NCI-H2029 (cell line): Measurements from ENCODE around the gene TMOD1.
"Not testable (repeated sequence)": the region's sequence is repeated elsewhere in the genome, so short reads cannot be mapped to it uniquely, and the experiment has no call there.

Experiments used
- DNase-seq: peaks from one replicate; lab custom pipeline; 2025; lab: John Stamatoyannopoulos, UW

Gene TMOD1

DNA sequence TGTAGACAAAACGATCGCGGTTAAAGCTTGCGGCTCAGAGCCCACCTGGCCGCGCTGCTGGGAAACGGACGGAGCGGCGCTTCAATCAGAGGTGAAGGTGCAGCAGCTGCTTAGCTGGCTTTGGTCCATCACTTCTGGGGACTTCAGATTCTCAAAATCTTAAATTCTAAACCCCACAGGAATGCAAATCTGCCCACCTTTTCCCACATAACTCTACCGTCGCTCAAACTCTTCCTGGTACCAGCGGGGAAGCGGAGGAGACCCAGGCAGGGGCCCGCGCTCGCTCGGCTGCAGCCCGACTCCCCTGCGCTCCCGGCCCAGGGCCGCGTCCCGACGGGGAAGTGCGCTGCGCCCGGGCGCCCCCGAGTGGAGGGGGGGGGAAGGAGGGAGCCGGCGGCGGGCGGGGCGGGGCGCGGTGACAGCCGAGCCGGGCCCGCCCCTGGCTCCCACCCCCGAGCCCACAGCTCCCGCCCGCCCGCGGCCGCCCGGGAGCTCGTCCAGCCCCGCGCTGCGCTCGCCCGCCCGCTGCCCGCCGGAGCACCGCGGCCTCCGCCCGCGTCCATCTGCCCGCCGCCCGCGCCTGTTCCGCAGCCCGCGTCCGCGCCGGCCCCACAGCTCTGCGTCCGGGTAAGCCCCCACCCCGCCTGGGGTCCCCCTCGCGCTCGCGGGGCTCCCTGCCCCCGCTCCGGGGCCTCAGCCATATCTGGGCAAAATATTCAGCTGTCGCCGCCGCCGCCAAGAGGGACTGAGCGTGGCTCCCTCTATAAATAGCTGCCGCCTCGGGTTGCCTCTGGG is at the start of gene TMOD1:
TSS of gene TMOD1 (plus strand) at position 490 of the 795 bp plus-strand sequence. CDS start 22,523 bp downstream, outside the sequence.
- peak; percentile 64 for DNase-seq

DNA sequence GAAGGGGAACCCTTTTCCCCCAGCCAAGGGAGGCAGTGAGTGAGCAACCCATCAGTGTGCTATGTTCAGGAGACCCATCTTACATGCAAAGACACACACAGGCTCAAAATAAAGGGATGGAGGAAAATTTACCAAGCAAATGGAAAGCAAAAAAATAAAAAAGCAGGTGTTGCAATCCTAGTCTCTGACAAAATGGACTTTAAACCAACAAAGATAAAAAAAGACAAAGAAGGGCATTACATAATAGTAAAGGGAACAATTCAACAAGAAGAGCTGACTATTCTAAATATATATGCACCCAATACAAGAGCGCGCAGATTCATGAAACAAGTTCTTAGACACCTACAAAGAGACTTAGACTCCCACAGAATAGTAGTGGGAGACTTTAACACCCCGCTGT is 47.9 kb upstream of the TMOD1 start:
- not testable (repeated sequence) for DNase-seq

DNA sequence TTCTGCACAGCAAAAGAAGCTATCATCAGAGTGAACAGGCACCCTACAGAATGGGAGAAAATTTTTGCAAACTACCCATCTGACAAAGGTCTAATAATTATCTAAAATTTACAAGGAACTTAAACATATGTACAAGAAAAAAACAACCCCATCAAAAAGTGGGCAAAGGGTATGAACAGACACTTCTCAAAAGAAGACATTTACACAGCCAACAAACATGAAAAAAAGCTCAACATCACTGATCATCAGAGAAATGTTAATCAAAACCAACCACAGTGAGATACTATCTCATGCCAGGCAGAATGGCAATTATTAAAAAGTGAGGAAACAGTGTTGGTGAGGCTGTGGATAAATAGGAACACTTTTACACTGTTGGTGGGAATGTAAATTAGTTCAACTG is 44.6 kb upstream of the TMOD1 start:
- not testable (repeated sequence) for DNase-seq

DNA sequence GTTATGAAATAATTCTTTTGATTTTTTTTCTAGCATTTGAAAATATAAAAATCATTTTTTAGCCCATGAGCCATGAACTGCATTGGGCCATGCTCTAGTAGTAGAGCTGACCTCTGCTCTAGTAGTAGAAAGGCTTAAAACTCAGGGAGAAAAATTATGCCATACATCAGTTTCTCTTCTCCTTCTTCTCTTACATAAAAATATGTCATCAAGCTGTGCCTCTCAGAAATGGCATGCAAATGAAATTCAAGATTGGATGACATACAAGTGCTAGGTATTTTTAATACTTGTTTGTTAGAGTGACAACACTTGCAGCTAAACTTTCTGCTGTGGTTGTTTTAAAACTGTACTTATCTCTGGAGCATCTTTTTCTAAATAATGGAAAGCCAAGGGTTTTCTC is 42.1 kb upstream of the TMOD1 start:
- DNase-seq, result no peak

DNA sequence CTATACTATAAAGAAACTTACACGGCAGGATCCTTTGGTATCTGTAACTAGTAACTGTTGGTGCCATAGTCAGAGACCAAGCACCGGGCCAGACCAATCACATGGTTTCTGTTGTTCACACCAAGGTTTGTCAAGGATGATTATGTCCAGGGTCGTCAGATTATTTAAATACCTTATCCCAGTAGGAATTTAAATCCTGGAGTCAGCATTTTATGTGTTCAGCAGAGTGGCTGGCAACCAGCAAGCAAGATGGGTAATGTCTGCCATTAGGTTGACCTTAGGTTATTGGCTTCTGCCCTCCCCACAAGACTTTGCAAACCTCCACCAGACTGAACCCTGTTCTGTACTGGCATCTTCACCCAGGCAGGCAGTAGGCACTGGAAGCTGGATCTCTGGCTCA is 39.3 kb upstream of the TMOD1 start:
- DNase-seq, result no peak

DNA sequence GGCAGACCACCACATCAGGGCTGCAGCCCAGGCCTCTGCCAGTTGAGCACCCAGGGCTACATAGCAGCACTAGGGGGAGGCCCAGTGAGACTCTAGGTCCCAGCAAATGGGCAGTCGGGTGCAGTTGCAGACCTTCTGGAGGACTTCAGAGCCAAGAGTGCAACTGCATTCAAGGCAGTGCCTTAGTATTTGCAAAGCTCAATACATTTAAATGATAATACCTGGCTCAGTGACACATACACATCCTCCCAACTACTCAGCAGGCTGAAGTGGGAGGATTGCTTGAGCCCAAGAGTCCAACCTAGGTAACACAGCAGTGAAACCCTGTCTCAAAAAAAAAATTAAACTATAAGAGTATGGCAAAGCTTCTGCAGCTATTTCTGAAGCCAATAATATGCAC is 38.6 kb upstream of the TMOD1 start:
- no peak for DNase-seq

DNA sequence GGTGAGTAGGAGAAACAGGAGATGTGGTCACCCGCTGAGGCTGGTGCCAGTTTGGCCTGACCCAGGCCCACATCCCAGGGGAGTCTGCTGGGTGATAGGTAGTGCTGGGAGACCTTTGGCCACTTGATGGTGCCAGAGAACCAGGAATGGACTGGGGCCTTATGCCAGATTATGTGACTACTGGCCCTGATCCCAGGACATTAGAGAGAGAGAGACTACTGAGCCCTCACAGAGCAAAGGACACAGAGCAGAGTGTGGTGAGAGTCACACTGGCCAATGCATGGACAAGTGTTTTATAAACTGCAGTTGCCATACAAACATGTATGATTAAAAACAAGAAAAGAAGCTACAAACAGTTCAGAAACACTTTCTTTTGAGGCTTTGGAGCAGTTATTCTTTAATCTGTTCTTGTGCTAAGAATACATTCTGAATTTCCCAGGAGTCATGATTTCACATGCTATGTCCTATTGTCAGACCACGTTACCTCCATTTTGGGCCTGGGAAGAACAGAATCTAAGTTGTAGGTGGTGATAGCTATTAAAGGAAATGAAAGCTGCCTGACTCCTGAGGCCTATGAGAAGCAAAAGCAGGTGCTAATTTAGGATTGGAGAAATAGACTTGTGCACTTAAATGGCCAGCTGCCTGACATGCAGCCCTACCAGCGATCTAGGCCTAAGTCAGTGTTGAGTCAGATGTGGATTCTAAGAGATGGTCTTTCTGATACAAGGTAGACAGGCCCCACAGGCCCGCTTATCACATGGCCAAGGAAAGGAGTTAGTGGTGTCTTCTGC is 32.6 kb upstream of the TMOD1 start:
- DNase-seq, result peak; percentile 68

DNA sequence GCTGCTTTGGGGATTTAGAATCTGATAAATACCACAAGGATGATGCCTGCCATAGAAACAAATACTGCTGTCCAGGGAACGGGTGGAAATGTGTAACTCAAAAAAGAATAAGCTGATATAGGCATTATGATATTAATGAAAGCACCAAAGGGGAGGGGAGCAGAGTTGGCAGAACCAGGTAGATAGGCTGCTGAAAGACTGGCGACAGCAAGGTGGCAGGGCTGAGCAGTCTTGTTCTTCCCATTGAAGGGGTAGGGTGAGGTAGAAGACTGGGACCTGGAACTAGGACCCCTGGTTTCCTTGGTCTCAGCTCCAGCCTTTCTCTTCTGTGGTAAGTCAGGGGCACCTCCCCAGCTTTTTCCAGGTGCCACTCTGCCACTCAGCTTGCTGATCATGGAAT is 31.4 kb upstream of the TMOD1 start:
- DNase-seq, result no peak

DNA sequence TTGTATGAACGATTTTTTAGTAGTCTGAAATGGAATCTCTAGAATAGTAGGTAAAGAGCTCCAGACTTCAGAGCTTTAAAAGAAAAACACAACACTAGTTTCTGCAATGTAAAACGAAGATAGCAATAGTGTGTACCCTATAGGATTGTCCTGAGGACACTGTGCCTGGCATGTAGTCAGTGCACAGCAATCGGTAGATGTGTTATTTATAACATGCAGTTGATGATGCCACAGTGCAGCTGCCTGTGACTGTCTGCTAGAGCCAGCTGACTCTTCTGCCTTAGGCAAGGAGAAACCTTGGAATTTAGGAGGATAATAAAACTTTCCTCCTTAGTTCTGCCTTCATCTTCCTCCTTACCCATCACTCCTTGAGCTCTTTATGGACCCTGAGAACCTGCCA is 27.7 kb upstream of the TMOD1 start:
- DNase-seq, result no peak

DNA sequence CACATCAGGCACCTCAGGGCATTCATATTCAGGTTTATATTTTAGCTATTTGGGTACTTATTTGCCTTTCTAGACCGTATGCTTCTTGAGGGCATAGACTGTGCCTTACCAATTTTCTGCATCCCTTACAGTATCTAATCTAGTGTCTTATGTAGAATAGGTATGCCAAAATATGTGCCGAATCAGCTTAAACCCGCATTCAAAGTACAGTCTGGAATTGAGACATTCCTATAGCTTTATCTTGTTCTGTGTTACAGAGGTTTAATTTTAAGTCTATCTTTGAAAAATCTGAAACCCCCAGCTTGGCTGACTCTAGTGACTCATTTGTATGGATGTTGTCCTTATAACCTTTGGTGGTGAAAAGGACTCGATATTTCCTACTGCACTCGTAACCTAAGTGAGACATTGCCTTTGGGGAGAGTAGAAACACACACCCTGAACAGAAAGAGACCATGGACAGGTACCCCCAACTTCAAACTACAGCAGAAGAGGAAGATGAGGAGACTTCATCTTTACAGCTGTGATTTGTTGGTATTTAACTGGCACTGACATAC is 27.0 kb upstream of the TMOD1 start:
- DNase-seq, result no peak

DNA sequence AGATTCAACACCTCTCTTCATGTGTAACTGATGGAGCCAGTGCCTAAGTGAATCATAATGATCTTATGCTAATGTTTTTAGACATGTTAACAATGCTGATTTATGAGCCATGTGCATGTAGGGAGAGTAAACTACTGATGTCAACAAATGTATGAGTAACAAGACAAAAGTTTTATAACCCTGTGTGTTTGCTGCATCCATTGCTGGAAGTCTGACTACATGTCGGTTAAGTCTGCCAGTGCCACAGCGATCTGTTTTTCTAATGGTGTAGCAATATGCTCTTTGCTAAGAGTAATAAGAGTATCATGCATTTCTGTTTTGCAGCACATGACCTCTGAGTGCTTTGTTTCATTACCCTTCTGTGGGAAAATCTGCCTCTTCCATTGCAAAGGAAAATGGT is 26.4 kb upstream of the TMOD1 start:
- no peak for DNase-seq

DNA sequence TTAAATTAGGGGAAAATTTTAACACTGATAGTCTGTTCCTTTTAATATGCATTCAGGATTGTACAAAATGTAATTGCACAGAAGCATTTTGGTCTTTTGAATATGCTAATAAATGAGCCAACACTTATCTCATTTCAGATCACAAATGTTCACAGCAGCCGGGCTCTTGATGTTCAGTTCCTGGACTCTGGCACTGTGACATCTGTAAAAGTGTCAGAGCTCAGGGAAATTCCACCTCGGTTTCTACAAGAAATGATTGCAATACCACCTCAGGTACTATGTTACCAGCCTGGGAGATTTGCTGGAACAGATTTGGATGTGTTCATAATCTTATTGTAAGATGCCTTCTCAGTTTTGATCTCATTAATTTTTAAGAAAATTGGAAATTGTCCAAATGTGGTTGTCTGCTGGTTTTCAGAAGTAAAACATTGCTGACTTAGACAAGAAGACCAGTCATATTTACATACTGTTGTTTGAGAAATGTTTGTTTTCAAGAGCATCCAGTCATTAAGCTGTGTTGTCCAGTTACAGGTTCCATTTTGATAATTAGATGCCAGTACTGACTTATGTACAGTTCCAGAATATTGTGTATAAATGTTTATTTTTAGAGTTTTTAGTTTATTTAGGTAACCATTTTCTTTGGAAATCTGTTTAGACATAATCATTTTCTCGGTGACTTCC is 23.0 kb upstream of the TMOD1 start:
- no peak for DNase-seq

DNA sequence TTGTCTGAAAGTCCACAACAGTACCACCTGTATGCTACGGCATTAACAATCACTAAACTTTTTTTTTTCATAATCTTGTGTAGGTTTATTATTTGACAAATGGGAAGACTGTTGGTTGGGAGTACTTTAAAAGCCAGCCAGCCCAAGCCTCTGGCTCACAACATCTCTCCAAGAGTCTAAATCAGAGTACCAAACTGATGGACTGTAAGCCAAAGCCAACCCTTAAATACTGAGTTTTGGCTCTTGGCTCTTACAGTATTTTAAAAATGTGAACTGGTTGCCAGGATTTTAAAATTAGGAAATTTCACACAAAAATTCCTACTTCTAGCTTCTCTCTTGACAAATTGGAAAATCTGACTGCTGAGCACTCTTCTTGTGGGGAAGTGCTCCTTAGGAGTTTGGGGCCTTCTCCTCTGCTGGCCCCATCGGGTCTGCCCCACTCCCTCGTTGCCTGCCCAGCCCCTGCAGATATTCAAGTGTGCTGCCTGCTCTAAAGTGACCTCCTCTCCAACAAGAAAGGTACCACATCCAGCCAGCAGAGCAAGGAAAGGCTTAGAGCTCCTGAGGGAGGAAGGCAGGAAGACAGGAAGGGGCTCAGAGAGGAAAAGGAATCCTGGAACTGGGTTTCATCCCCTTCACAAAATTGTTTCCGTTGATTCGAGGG is 21.8 kb upstream of the TMOD1 start:
- DNase-seq, result no peak

DNA sequence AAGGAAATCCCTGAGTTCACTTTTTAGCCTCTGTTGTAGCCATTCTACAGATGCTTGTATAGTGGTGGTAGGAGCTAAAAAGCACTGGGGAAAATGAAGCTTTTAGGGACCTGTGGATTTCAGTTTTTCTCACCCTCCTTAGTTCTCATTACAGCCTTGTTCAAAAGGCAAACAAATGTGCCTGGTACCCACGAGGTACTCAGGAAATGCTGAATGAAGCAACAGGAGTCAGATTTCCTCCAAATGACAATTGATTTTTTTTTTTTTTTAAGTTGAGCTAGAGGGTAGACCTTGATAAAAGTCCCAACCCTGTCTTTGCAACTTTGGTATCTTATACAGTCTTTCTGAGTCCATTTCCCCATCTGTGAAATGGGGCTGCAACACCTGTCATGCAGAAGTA is 21.3 kb upstream of the TMOD1 start:
- no peak for DNase-seq

DNA sequence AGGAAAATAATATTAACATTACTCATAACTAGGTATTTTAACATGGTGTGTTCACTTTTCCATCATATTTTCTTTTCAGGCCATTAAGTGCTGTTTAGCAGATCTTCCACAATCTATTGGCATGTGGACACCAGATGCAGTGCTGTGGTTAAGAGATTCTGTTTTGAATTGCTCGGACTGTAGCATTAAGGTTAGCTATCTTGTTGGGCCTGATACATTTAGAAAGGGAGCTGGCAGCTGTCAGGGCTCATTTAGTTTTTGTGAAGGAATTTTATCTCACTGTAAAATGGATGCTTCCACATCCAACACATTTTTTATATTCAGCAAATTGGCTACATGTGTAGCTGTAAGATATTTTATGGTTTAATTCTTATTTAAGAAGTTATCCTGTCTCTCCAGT is 20.7 kb upstream of the TMOD1 start:
- no peak for DNase-seq

DNA sequence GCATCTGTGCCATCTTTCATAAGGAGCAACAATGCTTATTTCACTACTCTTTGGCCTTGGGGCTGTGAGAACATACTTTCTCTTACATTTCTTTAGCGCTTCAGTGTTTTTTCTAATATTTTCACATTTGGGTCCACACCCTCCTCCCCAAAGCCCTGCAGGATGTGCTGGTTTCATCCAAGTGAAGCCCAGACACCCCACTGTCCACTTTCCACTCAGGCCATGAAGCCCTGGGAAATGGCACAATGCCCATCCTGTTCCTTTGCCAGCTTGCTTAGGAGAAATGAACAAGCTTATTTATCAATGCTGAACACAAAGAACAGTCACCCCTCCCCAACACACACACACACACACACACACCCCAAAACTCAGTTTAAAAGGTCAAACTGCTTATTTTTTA is 17.3 kb upstream of the TMOD1 start:
- DNase-seq, result no peak

DNA sequence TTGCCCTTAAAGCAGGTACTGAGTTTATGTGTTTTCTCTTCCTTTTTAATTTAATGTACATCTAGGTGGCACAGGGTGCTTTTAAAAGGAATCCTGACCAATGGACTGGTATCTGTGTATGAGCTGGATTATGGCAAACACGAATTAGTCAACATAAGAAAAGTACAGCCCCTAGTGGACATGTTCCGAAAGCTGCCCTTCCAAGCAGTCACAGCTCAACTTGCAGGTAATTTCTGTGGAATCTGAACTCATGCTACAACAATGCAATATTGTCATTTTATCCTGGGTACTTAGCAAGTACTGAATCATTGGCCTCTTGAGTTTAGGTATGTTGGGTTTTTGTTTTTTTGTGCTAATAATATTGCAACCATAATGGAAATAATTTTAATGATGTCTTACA is 14.4 kb upstream of the TMOD1 start:
- DNase-seq, result no peak

DNA sequence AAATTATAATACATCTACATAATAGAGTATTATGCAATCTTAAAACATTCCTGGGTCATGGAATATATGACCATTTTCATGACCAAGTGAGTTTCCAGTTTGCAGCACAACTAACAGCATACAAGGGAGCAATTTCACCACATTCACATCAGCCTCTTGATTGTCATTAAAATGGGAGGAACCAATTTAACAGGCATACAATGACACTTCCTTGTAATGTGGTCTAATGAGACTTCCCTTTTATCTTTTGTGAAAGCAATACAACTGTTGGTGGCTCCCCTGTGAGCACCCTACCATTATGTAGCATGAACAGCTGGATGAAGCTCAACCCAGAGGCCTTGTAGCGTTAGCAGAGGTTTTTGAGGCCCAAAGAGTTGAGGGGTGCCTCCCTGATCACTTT is 13.6 kb upstream of the TMOD1 start:
- no peak for DNase-seq

DNA sequence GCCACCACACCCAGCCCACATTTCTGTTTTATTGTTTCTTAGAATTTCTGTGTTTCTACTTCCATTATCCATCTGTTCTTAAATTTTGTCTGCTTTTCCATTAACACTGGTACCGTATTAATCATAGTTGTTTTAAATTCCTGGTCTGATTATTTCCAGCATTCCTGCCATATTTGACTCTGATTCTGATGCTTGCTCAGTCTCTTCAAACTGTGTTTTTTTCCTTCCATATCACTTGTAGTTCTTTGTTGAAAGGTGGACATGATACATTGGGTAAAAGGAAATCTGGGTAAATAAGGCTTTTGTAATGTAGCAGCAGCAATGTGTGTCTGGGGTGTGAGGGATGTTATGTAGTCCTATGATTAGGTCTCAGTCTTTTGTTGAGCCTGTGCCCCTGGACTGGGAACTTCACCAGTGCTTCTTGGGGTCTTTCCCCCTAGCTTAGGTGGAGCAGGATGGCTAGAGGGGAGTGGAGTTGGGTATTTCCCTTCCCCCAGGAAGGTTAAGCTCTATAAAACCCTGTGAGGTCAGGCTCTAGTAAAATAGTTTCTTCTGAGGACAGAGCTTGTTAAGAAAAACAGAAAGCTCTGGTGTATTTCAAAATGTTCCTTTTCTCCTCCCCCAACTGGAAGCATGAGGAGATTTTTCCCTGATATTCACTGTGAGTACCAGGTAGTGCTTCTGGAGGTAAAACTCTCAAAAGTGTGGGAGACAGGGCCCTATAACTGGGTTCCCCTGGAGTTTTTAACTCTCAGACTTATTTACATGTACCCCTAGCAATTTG is 10.1 kb upstream of the TMOD1 start:
- DNase-seq, result no peak

DNA sequence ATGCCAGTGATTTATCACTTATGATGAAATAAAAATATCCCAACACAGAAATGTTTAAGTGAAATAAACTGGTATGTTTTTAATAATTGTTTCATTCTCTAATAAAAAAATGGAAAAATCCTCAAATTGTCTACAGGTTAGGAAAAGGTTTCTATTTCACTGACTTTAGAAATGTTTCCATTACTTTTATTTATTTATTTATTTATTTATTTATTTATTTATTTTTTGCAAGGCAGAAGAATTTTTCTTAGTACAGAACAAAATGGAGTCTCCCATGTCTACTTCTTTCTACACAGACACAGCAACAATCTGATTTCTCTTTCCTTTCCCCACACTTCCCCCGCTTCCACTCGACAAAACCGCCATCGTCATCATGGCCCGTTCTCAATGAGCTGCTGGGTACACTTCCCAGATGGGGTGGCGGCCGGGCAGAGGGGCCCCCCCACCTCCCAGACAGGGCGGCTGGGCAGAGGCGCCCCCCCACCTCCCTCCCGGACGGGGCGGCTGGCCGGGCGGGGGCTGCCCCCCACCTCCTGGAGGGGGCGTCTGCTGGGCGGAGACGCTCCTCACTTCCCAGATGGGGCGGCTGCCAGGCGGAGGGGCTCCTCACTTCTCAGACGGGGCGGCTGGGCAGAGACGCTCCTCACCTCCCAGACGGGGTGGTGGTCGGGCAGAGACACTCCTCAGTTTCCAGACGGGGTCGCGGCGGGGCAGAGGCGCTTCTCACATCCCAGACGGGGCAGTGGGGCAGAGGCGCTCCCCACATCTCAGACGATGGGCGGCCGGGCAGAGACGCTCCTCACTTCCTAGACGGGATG is 3.7 kb upstream of the TMOD1 start:
- DNase-seq, result not testable (repeated sequence)
